Thyroid gland (tissue), 4 donors: ENCODE measurements around the gene KRTAP12-2. TPM values are rescaled to one million over a fixed set of nuclear protein-coding genes. Genes with fewer than 3 reads are reported as not detected.

ENCODE experiments used
- DNase-seq, 2 donors: peaks; one replicate each; pipeline ENCODE4 v3.0.0-alpha.2; 2019
- H3K27ac ChIP-seq, 3 donors: fragments of 200-600 bp; sonication (generic); 1 replicate in 2 of 3; 2 replicates in 1 of 3; pipeline ENCODE4 v1.5.1; 2016 to 2019; ENCODE audit warnings: mild to moderate bottlenecking in 1 of 3, moderate library complexity in 1 of 3
- H3K27me3 ChIP-seq: fragments of 200-600 bp; sonication (generic); one replicate; pipeline ENCODE4 v1.5.1; 2019
- H3K36me3 ChIP-seq, 2 donors: fragments of 200-600 bp; sonication (generic); one replicate each; pipeline ENCODE4 v1.5.1; 2016 to 2019
- H3K4me1 ChIP-seq, 2 donors: fragments of 200-600 bp; sonication (generic); one replicate each; pipeline ENCODE4 v1.5.1; 2017 to 2019
- H3K4me3 ChIP-seq, 3 donors: fragments of 200-600 bp; sonication (generic); replicated peaks in 1 of 3; 1 replicate in 2 of 3; 2 replicates in 1 of 3; pipeline ENCODE4 v1.5.1; 2016; ENCODE audit warnings: mild to moderate bottlenecking in 1 of 3
- H3K9me3 ChIP-seq: fragments of 200-600 bp; sonication (generic); one replicate; pipeline ENCODE4 v1.5.1; 2017
- POLR2A ChIP-seq, 2 donors: fragments of 450-650 bp; IDR thresholded peaks; one replicate each; pipeline ENCODE4 v1.6.1; 2017; ENCODE audit warnings: antibody characterized with exemption in 2 of 2, mild to moderate bottlenecking in 2 of 2, moderate library complexity in 1 of 2
- WGBS, 2 donors: methylation state at CpG; one replicate each; pipeline ENCODE4 v1.1.5; 2017; 5-methylcytosine and 5-hydroxymethylcytosine counted together
- intact Hi-C: fragments of 100-400 bp; cut with DNase I; formaldehyde crosslinking; loops from one replicate; pipeline ENCODE4 v1.15.1; 2023
- total RNA-seq, 4 donors: library from RNA; depleted of rRNA; stranded (reverse); fragments of >200 nt; gene quantifications; one replicate each; pipeline ENCODE4 v1.2.3, GENCODE V29; 2016
- TF ChIP-seq, protein P1 (sequence below), 6 experiments: fragments of 200-600 bp in 3 of 6; fragments of 450-650 bp in 3 of 6; sonication (generic) in 3 of 6; IDR thresholded peaks; one replicate each; pipeline ENCODE4 v1.5.1; 2016 to 2019; ENCODE audit warnings: antibody characterized with exemption in 6 of 6, mild to moderate bottlenecking in 2 of 6, inconsistent platforms in 1 of 6, moderate library complexity in 1 of 6

Gene KRTAP12-2
- total RNA-seq, 4 donors from 2014 or later, result 0.89 TPM; not detected in 3

DNA sequence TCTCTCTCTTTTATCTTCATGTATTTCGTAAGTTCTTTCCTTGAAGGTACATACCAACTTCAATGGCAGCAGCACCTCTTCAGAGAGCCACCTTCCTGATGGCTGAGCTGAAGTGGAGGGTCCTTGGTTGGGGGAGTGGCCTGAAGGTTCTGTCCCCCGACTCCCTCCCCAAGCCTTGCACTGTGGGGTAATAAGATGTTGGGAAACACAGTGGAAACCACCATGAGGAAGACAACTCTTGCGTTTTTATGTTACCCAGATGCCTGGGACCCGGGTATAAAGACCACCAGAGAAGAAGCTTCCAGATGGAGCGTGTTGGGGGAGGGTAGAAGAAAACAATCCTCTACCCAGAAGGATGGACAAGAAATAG, 8.2 kb downstream of the KRTAP12-2 start:
- H3K27me3 ChIP-seq, result no peaks in the 10 kb centered on the region
- H3K27ac ChIP-seq, result no peak overlapping the region
- H3K4me1 ChIP-seq, result no peaks in the 10 kb centered on the region
- DNase-seq, result no peak
- H3K9me3 ChIP-seq, result no peaks in the 10 kb centered on the region
- no peak overlapping the region for H3K4me3 ChIP-seq
- WGBS, 2 donors, result 84 to 87% methylated on average over 5 of the region's 5 CpGs
- TF ChIP-seq, protein P1, sequence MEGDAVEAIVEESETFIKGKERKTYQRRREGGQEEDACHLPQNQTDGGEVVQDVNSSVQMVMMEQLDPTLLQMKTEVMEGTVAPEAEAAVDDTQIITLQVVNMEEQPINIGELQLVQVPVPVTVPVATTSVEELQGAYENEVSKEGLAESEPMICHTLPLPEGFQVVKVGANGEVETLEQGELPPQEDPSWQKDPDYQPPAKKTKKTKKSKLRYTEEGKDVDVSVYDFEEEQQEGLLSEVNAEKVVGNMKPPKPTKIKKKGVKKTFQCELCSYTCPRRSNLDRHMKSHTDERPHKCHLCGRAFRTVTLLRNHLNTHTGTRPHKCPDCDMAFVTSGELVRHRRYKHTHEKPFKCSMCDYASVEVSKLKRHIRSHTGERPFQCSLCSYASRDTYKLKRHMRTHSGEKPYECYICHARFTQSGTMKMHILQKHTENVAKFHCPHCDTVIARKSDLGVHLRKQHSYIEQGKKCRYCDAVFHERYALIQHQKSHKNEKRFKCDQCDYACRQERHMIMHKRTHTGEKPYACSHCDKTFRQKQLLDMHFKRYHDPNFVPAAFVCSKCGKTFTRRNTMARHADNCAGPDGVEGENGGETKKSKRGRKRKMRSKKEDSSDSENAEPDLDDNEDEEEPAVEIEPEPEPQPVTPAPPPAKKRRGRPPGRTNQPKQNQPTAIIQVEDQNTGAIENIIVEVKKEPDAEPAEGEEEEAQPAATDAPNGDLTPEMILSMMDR (IDR thresholded peaks at IDR 0.05), result no peak
- no peak for TF ChIP-seq POLR2A (IDR thresholded peaks at IDR 0.05)
- H3K36me3 ChIP-seq, result no peaks in the 10 kb centered on the region
- intact Hi-C loops, result no loop called here

DNA sequence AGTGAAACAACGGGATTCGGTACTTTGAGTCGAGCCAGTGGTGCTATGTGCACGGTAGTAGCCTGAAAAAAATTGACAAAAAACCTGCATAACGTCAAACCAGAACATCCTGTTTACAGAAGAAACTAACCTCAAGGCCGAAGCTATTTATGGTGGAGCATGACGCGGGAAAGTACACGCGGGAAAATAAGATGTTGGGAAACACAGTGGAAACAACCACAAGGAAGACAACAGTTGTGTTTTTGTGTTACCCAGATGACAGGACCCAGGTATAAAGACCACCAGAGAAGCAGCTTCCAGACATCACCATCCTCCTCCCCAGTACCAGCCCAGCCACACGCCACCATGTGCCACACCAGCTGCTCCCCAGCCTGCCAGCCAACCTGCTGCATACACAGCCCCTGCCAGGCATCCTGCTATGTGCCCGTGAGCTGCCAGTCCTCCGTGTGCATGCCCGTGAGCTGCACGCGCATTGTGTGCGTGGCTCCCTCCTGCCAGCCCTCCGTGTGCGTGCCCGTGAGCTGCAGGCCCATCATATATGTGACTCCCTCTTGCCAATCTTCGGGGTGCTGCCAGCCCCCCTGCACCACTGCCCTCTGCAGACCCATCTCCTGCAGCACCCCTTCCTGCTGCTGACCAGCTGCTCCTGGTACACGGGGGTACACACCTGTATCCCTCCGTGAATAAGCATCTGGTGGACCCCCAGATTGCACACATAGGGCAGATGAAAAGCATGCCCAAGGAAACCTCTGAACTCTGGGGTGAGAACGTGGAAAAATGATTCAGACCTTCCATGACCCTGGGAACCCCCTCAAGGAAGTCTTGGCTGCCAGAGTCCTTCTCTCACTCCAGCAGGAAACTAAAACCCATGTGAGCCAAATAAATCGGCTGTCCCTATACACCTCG, 8.8 kb downstream of the KRTAP12-2 start, which contains the start of gene KRTAP12-3:
Gene KRTAP12-3 (plus strand): TSS at position 298 of the 906 bp plus-strand sequence. CDS start 48 bp downstream, at position 346.
- no peak for TF ChIP-seq POLR2A (IDR thresholded peaks at IDR 0.05)
- TF ChIP-seq, protein P1 (IDR thresholded peaks at IDR 0.05), result no peak
- no peaks in the 10 kb centered on the region for H3K4me1 ChIP-seq
- 71 to 81% methylated on average over 17 to 26 of the region's 26 CpGs for WGBS, 2 donors
- no peaks in the 10 kb centered on the region for H3K36me3 ChIP-seq
- intact Hi-C loops, result no loop called here
- no peak within 1 kb of the TSS for H3K27ac ChIP-seq
- H3K9me3 ChIP-seq, result no peaks in the 10 kb centered on the region
- H3K4me3 ChIP-seq, result no peak within 1 kb of the TSS
- no peak for DNase-seq
- no peaks in the 10 kb centered on the region for H3K27me3 ChIP-seq

DNA sequence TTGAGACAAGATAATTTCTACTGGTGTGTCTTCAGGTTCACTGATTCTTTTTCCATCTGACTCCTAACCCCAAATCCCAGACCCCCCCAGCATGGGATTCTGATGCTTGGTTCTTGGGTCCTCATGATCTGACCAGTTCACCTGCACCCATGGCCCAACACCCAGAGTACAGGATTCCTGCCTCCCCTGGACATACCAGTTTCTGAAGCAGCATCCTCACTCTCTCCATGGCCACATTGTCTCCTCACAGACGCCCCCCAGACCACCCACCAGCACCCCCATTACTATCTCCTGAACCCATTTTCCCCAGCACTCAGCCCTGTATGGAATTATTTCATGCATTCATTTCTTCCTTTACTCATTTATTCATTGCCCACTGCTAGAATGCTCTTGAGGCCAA, 9.9 kb downstream of the KRTAP12-2 start:
- intact Hi-C loops, result no loop called here
- Histone ChIP-seq H3K27me3 (no peaks in the 10 kb centered on the region), H3K27ac (no peak overlapping the region), H3K4me1 (no peaks in the 10 kb centered on the region), H3K36me3 (no peaks in the 10 kb centered on the region), H3K9me3 (no peaks in the 10 kb centered on the region), H3K4me3 (no peak overlapping the region)
- DNase-seq, result no peak
- TF ChIP-seq, protein P1 (IDR thresholded peaks at IDR 0.05), result no peak
- TF ChIP-seq POLR2A (IDR thresholded peaks at IDR 0.05), result no peak
- WGBS, 2 donors, result 32 to 61% methylated on average over 1 of the region's 1 CpG

DNA sequence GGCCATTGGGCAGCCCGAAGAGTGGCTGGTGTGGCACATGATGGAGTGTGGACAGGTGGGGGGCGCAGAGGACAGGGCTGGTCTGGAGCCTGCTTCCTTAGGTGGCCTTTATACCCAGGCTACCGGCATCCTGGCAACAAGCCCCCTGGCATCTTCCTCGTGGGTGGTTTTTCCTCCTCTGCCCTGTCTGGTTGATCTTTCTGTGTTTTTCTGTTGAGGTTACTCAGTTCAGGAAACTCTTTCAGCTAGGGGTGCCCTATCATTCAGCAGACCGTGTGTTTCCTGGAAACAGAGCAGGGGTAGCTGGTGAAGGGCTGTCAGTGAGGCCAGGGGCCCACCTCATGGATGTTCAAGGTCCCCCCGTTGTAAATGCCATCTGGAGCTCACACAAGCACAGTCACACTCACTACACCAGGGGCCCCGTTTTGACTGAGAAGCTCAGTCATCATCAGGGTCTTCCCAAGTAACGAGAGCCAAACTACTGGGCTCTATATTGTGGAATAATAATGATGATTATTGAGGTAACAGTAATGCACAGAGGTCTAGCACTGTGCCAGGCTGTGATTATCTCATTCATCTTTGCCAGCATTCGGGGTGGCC, 12.1 kb downstream of the KRTAP12-2 start, which contains the start of gene KRTAP12-4:
Gene KRTAP12-4 (minus strand): TSS at position 84 of the 600 bp plus-strand sequence. CDS start 45 bp downstream, at position 39.
- Histone ChIP-seq H3K4me1 (no peaks in the 10 kb centered on the region), H3K9me3 (no peaks in the 10 kb centered on the region), H3K27ac (no peak within 1 kb of the TSS), H3K4me3 (no peak within 1 kb of the TSS), H3K36me3 (no peaks in the 10 kb centered on the region), H3K27me3 (no peaks in the 10 kb centered on the region)
- DNase-seq, result no peak
- TF ChIP-seq, protein P1 (IDR thresholded peaks at IDR 0.05), result no peak
- no peak for TF ChIP-seq POLR2A (IDR thresholded peaks at IDR 0.05)
- intact Hi-C loops, result no loop called here
- 63 to 82% methylated on average over 7 to 9 of the region's 9 CpGs for WGBS, 2 donors
